Fibroblast of lung (primary cell): ENCODE measurements around the gene LMF2. TPM values are rescaled to one million over a fixed set of nuclear protein-coding genes. Genes with fewer than 3 reads are reported as not detected.

Source experiments
- DNase-seq, 2 donors: peaks; one replicate each; pipeline versions ENCODE4 v3.0.0 to v3.0.0-alpha.2; 2010; ENCODE audit warnings: low read depth in 2 of 2
- H2AFZ ChIP-seq: 2 replicates; pipeline ENCODE4 v1.5.1; 2012; ENCODE audit warnings: low read length, control low read depth, inconsistent platforms
- H3K27ac ChIP-seq: 2 replicates; pipeline ENCODE4 v1.5.1; 2011; ENCODE audit warnings: low read length, control low read depth; ENCODE audit not compliant: insufficient read depth
- H3K27me3 ChIP-seq: 2 replicates; pipeline ENCODE4 v1.5.1; 2011; ENCODE audit warnings: mild to moderate bottlenecking, low read length; ENCODE audit not compliant: control insufficient read depth, insufficient read depth
- H3K36me3 ChIP-seq: 2 replicates; pipeline ENCODE4 v1.5.1; 2011; ENCODE audit warnings: low read length; ENCODE audit not compliant: control insufficient read depth, insufficient read depth
- H3K4me1 ChIP-seq: 2 replicates; pipeline ENCODE4 v1.5.1; 2011; ENCODE audit warnings: low read length; ENCODE audit not compliant: control insufficient read depth, insufficient read depth; ENCODE audit errors: extremely low read depth
- H3K4me2 ChIP-seq: 2 replicates; pipeline ENCODE4 v1.5.1; 2011; ENCODE audit warnings: low read length, control low read depth; ENCODE audit not compliant: insufficient read depth; ENCODE audit errors: extremely low read depth
- H3K4me3 ChIP-seq, 4 experiments: fragments of 200-600 bp in 1 of 4; sonication (generic) in 1 of 4; replicated peaks in 1 of 4; 2 replicates each; pipeline ENCODE4 v1.5.1; 2011 to 2016; ENCODE audit warnings: low read length in 4 of 4, low read depth in 3 of 4, mild to moderate bottlenecking in 3 of 4, control low read depth in 2 of 4, inconsistent platforms in 1 of 4, mixed read lengths in 1 of 4; ENCODE audit not compliant: insufficient read depth in 1 of 4; ENCODE audit errors: control extremely low read depth in 1 of 4
- H3K79me2 ChIP-seq: 2 replicates; pipeline ENCODE4 v1.5.1; 2012; ENCODE audit warnings: mild to moderate bottlenecking, low read length, inconsistent platforms; ENCODE audit not compliant: control insufficient read depth, insufficient read depth
- H3K9ac ChIP-seq: 2 replicates; pipeline ENCODE4 v1.5.1; 2011; ENCODE audit warnings: mild to moderate bottlenecking, low read length, control low read depth; ENCODE audit not compliant: insufficient read depth
- H3K9me3 ChIP-seq: 2 replicates; pipeline ENCODE4 v1.5.1; 2012; ENCODE audit warnings: low read depth, low read length; ENCODE audit not compliant: control insufficient read depth, insufficient read depth
- H4K20me1 ChIP-seq: 2 replicates; pipeline ENCODE4 v1.5.1; 2011; ENCODE audit warnings: low read length; ENCODE audit not compliant: control insufficient read depth, insufficient read depth; ENCODE audit errors: extremely low read depth
- CTCF ChIP-seq, 2 donors: IDR thresholded peaks in 1 of 2; conservative IDR thresholded peaks in 1 of 2; 1 replicate in 1 of 2; 2 replicates in 1 of 2; pipeline ENCODE4 v1.5.1; 2011 to 2012; ENCODE audit warnings: low read length in 2 of 2, control low read depth in 1 of 2, inconsistent platforms in 1 of 2, low read depth in 1 of 2, mild to moderate bottlenecking in 1 of 2
- EZH2 ChIP-seq: IDR thresholded peaks from 2 replicates; pipeline ENCODE4 v1.5.1; 2012; ENCODE audit warnings: low read length, control low read depth, mild to moderate bottlenecking; ENCODE audit errors: missing control alignments
- polyA plus RNA-seq, 2 donors: library from polyadenylated mRNA; depleted of rRNA in 1 of 2; stranded (reverse) in 1 of 2; unstranded in 1 of 2; fragments of >200 nt; gene quantifications; 2 replicates each; pipeline ENCODE4 v1.2.1, GENCODE V29; 2011 to 2012; ENCODE audit warnings: missing spikeins in 1 of 2
- total RNA-seq: library from RNA; depleted of rRNA; stranded (reverse); fragments of >200 nt; gene quantifications from 2 replicates; pipeline ENCODE4 v1.2.1, GENCODE V29; 2014

LMF2 gene
- total and polyA plus RNA-seq, 2 donors (not counting 1 experiment from before 2014, with no cell fraction given): 25.8 to 37.8 TPM

DNA sequence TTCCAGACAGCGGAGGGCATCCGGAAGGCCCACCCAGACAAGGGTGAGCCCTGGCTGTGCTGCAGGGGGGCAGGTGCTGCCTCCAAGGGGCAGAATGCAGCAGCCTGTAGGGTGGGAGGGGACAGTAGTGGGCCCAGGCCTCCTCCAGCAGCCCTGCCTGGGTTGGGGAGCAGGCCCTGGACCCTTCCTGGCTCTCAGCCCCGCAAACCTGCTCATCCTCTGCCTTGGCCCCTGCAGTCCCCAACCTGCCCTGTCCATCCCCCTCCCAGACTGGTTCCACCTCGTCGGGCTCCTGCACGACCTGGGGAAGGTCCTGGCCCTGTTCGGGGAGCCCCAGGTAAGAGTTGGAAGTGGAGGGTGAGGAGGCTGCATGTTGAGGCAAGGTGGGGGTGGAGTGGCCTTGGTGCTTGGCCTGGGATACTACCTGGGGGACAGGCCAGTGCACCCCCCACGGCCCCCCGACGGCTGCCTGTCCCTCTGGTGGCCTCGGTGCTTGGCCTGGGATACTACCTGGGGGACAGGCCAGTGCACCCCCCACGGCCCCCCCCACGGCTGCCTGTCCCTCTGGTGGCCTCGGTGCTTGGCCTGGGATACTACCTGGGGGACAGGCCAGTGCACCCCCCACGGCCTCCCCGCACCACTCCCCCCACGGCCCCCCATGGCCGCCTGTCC is 19.4 kb downstream of the LMF2 start:
- no peak overlapping the region for H3K4me2 ChIP-seq
- H2AFZ ChIP-seq: no peak overlapping the region
- no peak overlapping the region for H3K4me3 ChIP-seq
- no peak for DNase-seq
- no peaks in the 10 kb centered on the region for H3K4me1 ChIP-seq
- TF ChIP-seq EZH2 (no peak), CTCF (conservative IDR thresholded peaks at IDR 0.05 in 1 of 2, IDR thresholded peaks at IDR 0.05 in 1 of 2; ENCODE audit: low read depth in 1 of 2, low read length in 2 of 2) (no peak)
- no peaks in the 10 kb centered on the region for H4K20me1 ChIP-seq
- no peak overlapping the region for H3K27ac ChIP-seq
- H3K27me3 ChIP-seq: peaks cover 5% of the 10 kb centered on the region
- H3K9me3 ChIP-seq: no peaks in the 10 kb centered on the region
- H3K36me3 ChIP-seq: no peaks in the 10 kb centered on the region
- H3K79me2 ChIP-seq: no peaks in the 10 kb centered on the region
- H3K9ac ChIP-seq: no peak overlapping the region

DNA sequence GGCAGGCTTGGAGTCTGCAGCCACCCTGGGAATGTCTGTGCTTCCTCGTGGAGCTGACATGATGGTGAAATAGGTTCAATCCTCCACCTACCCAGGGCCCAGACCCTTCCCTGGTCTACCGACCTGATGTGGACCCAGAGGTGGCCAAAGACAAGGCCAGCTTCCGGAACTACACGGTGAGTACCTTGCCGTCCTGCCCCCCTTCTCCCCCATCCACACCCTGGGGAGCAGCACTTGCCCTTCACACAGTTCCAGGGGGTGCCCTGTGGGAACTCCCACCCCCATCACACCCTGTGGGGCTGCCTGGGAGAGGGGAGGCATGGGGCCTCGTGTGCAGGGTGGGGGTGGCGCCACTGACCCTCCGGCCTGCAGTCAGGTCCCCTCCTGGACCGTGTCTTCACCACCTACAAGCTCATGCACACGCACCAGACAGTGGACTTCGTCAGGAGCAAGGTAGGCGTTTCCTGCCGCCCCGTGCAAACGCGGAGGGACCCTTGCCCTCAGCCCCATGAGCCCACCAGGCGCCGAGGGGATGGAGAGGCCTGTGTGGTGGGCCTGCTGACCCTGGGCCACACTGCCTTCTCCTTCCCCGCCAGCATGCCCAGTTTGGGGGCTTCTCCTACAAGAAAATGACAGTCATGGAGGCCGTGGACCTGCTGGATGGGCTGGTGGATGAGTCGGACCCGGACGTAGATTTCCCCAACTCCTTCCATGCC is 20.1 kb downstream of the LMF2 start:
- H2AFZ ChIP-seq: no peak overlapping the region
- no peak for TF ChIP-seq CTCF (conservative IDR thresholded peaks at IDR 0.05 in 1 of 2, IDR thresholded peaks at IDR 0.05 in 1 of 2; ENCODE audit: low read depth in 1 of 2, low read length in 2 of 2)
- peak; percentile 2 for TF ChIP-seq EZH2
- H3K4me2 ChIP-seq: no peak overlapping the region
- no peaks in the 10 kb centered on the region for H3K4me1 ChIP-seq
- no peaks in the 10 kb centered on the region for H4K20me1 ChIP-seq
- H3K4me3 ChIP-seq: no peak overlapping the region
- H3K36me3 ChIP-seq: no peaks in the 10 kb centered on the region
- H3K27ac ChIP-seq: no peak overlapping the region
- H3K27me3 ChIP-seq: peaks cover 11% of the 10 kb centered on the region
- no peaks in the 10 kb centered on the region for H3K79me2 ChIP-seq
- DNase-seq: no peak
- H3K9ac ChIP-seq: no peak overlapping the region
- H3K9me3 ChIP-seq: no peaks in the 10 kb centered on the region

DNA sequence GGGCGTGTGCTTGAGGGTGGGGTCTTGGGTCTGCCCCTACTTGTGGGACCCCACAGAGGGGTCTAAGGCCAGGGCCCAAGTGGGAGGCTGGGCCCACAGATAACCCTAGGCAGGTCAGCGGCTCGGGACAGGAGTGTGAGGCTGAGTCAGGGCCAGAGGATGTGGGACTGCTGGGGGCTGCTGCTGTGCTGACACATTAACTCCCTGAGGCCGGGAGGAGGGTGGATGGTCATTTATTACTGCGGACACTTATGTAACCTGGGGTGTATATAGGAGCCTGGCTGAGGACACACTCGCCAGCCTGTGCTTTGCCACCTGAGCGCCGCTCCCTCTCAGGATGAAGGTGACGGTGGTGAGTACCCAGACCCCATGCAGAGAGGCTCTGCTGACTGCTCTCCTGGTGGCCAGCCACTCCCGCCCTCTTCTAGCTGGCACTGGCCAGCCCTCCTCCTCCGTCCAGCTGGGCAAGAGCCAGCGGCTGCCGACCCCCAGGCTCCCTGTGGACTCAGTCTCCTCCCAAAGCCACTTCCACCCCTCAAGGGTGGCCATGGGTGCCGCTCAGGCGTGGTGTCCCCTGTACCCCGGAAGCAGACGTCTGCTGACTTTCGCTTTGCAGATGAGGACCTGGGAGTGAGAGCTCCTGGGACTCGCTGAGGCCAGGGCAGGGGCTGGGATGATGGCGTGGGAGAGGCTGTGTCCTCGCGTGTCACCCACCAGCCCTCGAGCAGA is 20.8 kb downstream of the LMF2 start, which contains the start of gene MIOX:
TSS of gene MIOX (plus strand) at position 299 of the 729 bp plus-strand sequence. CDS start at position 338, 39 bp downstream.
- H3K79me2 ChIP-seq: no peaks in the 10 kb centered on the region
- H3K4me1 ChIP-seq: no peaks in the 10 kb centered on the region
- no peak within 1 kb of the TSS for H2AFZ ChIP-seq
- H4K20me1 ChIP-seq: no peaks in the 10 kb centered on the region
- no peak within 1 kb of the TSS for H3K9ac ChIP-seq
- no peak within 1 kb of the TSS for H3K4me3 ChIP-seq
- no peaks in the 10 kb centered on the region for H3K9me3 ChIP-seq
- H3K4me2 ChIP-seq: no peak within 1 kb of the TSS
- peaks cover 18% of the 10 kb centered on the region for H3K27me3 ChIP-seq
- no peaks in the 10 kb centered on the region for H3K36me3 ChIP-seq
- no peak for DNase-seq
- TF ChIP-seq EZH2: peak; percentile 35
- no peak for TF ChIP-seq CTCF (conservative IDR thresholded peaks at IDR 0.05 in 1 of 2, IDR thresholded peaks at IDR 0.05 in 1 of 2; ENCODE audit: low read depth in 1 of 2, low read length in 2 of 2)
- H3K27ac ChIP-seq: no peak within 1 kb of the TSS
